ENCODE data around the gene CMKLR1.

The CMKLR1 gene

GRCh38 chr12:108310489-108310888, 28.6 kb downstream of the CMKLR1 start:
- DNase-seq (ENCODE audit: low read depth): no peak
- no peak for TF ChIP-seq CTCF (conservative IDR thresholded peaks at IDR 0.05; ENCODE audit: low read depth, low read length)
- H3K4me3 ChIP-seq (ENCODE audit: low read length): no peak overlapping the region

GRCh38 chr12:108309674-108310312, 29.3 kb downstream of the CMKLR1 start:
- no peak overlapping the region for H3K4me3 ChIP-seq (ENCODE audit: low read length)
- no peak for TF ChIP-seq CTCF (conservative IDR thresholded peaks at IDR 0.05; ENCODE audit: low read depth, low read length)
- DNase-seq (ENCODE audit: low read depth): no peak

- H3K4me3 ChIP-seq (ENCODE audit: low read length): no peak overlapping the region
- no peak for DNase-seq (ENCODE audit: low read depth)
- no peak for TF ChIP-seq CTCF (conservative IDR thresholded peaks at IDR 0.05; ENCODE audit: low read depth, low read length)
Measured at GRCh38 chr12:108308395-108309085, 30.6 kb downstream of the CMKLR1 start.

GRCh38 chr12:108307006-108307405, 32.1 kb downstream of the CMKLR1 start:
- H3K4me3 ChIP-seq (ENCODE audit: low read length): no peak overlapping the region
- no peak for DNase-seq (ENCODE audit: low read depth)
- no peak for TF ChIP-seq CTCF (conservative IDR thresholded peaks at IDR 0.05; ENCODE audit: low read depth, low read length)

GRCh38 chr12:108306506-108306905, 32.6 kb downstream of the CMKLR1 start:
- no peak overlapping the region for H3K4me3 ChIP-seq (ENCODE audit: low read length)

GRCh38 chr12:108305991-108306501, 33.1 kb downstream of the CMKLR1 start:
- TF ChIP-seq CTCF (conservative IDR thresholded peaks at IDR 0.05; ENCODE audit: low read depth, low read length): no peak
- no peak overlapping the region for H3K4me3 ChIP-seq (ENCODE audit: low read length)
- DNase-seq (ENCODE audit: low read depth): no peak

More at GRCh38 chr12:108306506-108306905, 32.6 kb downstream of the CMKLR1 start:
- no peak for DNase-seq (ENCODE audit: low read depth)
- TF ChIP-seq CTCF (conservative IDR thresholded peaks at IDR 0.05; ENCODE audit: low read depth, low read length): no peak

- TF ChIP-seq CTCF (conservative IDR thresholded peaks at IDR 0.05; ENCODE audit: low read depth, low read length): no peak
- H3K4me3 ChIP-seq (ENCODE audit: low read length): no peak overlapping the region
- DNase-seq (ENCODE audit: low read depth): no peak
Measured at GRCh38 chr12:108305520-108305919, 33.6 kb downstream of the CMKLR1 start.
